D341Med (cell line): ENCODE measurements around the gene RAD51B.

Source experiments
- DNase-seq: peaks from one replicate; pipeline ENCODE4 v3.0.0; 2012; ENCODE audit warnings: low spot score

The RAD51B gene

GRCh38 chr14:68775614-68776126 lies 956.1 kb downstream of the RAD51B start:
- DNase-seq: no peak

DNA sequence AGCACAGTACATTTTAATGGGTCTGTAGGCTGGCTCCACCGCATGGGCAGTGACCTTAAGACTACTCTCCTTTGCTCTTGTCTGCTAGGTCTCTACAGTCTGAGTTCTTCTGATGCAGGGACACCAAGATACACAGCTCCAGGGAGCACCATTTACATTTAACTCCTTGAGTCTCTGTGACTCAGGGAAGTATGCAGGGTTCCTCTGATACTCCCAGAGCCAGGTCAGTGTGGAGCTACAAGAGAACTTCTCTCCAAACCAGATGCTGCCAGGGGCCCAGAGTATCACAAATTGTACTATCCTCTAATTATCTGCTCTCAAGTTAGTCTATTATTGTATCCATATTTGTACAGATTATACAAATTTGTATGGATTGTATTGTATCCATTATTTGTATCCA lies 958.1 kb downstream of the RAD51B start:
- DNase-seq: no peak
